GM12891 (cell line): ENCODE results near the gene SNPH.

ENCODE experiments used
- POLR2A ChIP-seq: IDR thresholded peaks from 2 replicates; pipeline ENCODE4 v1.6.1; 2011; ENCODE audit warnings: low read depth, low read length, control low read depth
- POLR2AphosphoS5 ChIP-seq: IDR thresholded peaks from 2 replicates; pipeline ENCODE4 v1.6.1; 2011; ENCODE audit warnings: low read depth, low read length, control low read depth
- TAF1 ChIP-seq: IDR thresholded peaks from 2 replicates; pipeline ENCODE4 v1.6.1; 2011; ENCODE audit warnings: low read depth, low read length, control low read depth

- TF ChIP-seq POLR2A (no peak), POLR2AphosphoS5 (no peak), TAF1 (no peak)
These were observed 79.6 kb downstream of the SNPH start for GRCh38 chr20:1345756-1346093.
